H1 (cell line): ENCODE measurements around the gene LENG9. TPM values are rescaled to one million over a fixed set of nuclear protein-coding genes. Genes with fewer than 3 reads are reported as not detected.

ENCODE experiments used
- ASH2L ChIP-seq: fragments of 200-600, 300-600 bp; sonication (generic); IDR thresholded peaks from one replicate; pipeline ENCODE4 v1.7.1; 2017; ENCODE audit warnings: low read length
- CHD1 ChIP-seq: IDR thresholded peaks from 2 replicates; pipeline ENCODE4 v1.6.1; 2012; ENCODE audit warnings: low read depth, low read length, improper control_type of control experiment
- CREB1 ChIP-seq: IDR thresholded peaks from 2 replicates; pipeline ENCODE4 v1.6.1; 2012; ENCODE audit warnings: inconsistent platforms
- E2F6 ChIP-seq: IDR thresholded peaks from 2 replicates; pipeline ENCODE4 v1.6.1; 2012; ENCODE audit warnings: inconsistent platforms
- EZH2 ChIP-seq: fragments of 200-600 bp; sonication (generic); IDR thresholded peaks from 2 replicates; pipeline ENCODE4 v1.7.1; 2012; ENCODE audit warnings: low read depth, mild to moderate bottlenecking, moderate library complexity, low read length, inconsistent platforms; ENCODE audit not compliant: severe bottlenecking
- FOSL1 ChIP-seq: IDR thresholded peaks from 2 replicates; pipeline ENCODE4 v1.6.1; 2011; ENCODE audit warnings: mild to moderate bottlenecking, low read depth, low read length, moderate library complexity; ENCODE audit not compliant: insufficient read depth
- GABPA ChIP-seq: IDR thresholded peaks from 2 replicates; pipeline ENCODE4 v1.6.1; 2011; ENCODE audit warnings: mild to moderate bottlenecking, low read length, moderate library complexity, borderline replicate concordance; ENCODE audit not compliant: insufficient read depth
- HDAC2 ChIP-seq, 2 experiments: fragments of 300-600 bp in 1 of 2; sonication (generic) in 1 of 2; IDR thresholded peaks; 2 replicates each; pipeline ENCODE4 v1.6.1; 2011 to 2012; ENCODE audit warnings: low read depth in 2 of 2, low read length in 2 of 2, mild to moderate bottlenecking in 2 of 2, moderate library complexity in 2 of 2, borderline replicate concordance in 1 of 2, inconsistent platforms in 1 of 2
- POLR2A ChIP-seq, 2 experiments: IDR thresholded peaks; 1 replicate in 1 of 2; 2 replicates in 1 of 2; pipeline ENCODE4 v1.6.1; 2011; ENCODE audit warnings: low read depth in 2 of 2, low read length in 2 of 2, mild to moderate bottlenecking in 2 of 2; ENCODE audit errors: control extremely low read depth in 1 of 2
- RAD21 ChIP-seq, 2 experiments: IDR thresholded peaks in 1 of 2; conservative IDR thresholded peaks in 1 of 2; 2 replicates each; pipeline ENCODE4 v1.6.1; 2011; ENCODE audit warnings: low read depth in 2 of 2, low read length in 2 of 2, improper control_type of control experiment in 1 of 2, inconsistent platforms in 1 of 2, mild to moderate bottlenecking in 1 of 2, moderate library complexity in 1 of 2
- SIX5 ChIP-seq: IDR thresholded peaks from 2 replicates; pipeline ENCODE4 v1.6.1; 2011; ENCODE audit warnings: mild to moderate bottlenecking, low read depth, low read length
- SRF ChIP-seq: IDR thresholded peaks from 2 replicates; pipeline ENCODE4 v1.6.1; 2011; ENCODE audit warnings: mild to moderate bottlenecking, low read depth, low read length, moderate library complexity
- TAF7 ChIP-seq: optimal IDR thresholded peaks from 2 replicates; pipeline ENCODE3; 2011; ENCODE audit warnings: low read depth, mild to moderate bottlenecking, inconsistent platforms, low read length, moderate library complexity, borderline replicate concordance
- YY1 ChIP-seq: IDR thresholded peaks from 2 replicates; pipeline ENCODE4 v1.6.1; 2011; ENCODE audit warnings: low read depth, mild to moderate bottlenecking, low read length
- ZNF274 ChIP-seq: IDR thresholded peaks from 2 replicates; pipeline ENCODE4 v1.7.0; 2012; ENCODE audit warnings: low read length, borderline replicate concordance; ENCODE audit errors: extremely low read depth
- polyA plus RNA-seq, 7 experiments: library from polyadenylated mRNA; depleted of rRNA in 3 of 7; stranded (reverse) in 5 of 7; unstranded in 2 of 7; fragments of >200 nt in 5 of 7; fragments of 200-250 nt in 2 of 7; gene quantifications; 1 replicate in 5 of 7; 2 replicates in 1 of 7; 4 replicates in 1 of 7; pipeline versions ENCODE4 v1.2.1 to v1.2.3, GENCODE V29; 2011 to 2013; ENCODE audit warnings: missing spikeins in 2 of 7, mixed read lengths in 2 of 7
- total RNA-seq: library from RNA; stranded (reverse); fragmentation: NEBNext Ultra II Directional; extraction: Animal tissue kit (Norgen Biotek cat#: 25700); gene quantifications from 2 replicates; pipeline ENCODE4 v1.2.1, GENCODE V29; 2021

LENG9 gene
- total and polyA plus RNA-seq, 2 of the 8 experiments (the other 6 are each of a cell fraction or from before 2014, with no cell fraction given) = 1.6 to 3.9 TPM

- TF ChIP-seq ASH2L = peak; percentile 77
- TF ChIP-seq POLR2A (IDR thresholded peaks at IDR 0.05; ENCODE audit: control extremely low read depth in 1 of 2, low read depth in 2 of 2, low read length in 2 of 2) = peak; percentile 52 to 54
- no peak for TF ChIP-seq SRF
- TF ChIP-seq SIX5 = no peak
- peak; percentile 18 for TF ChIP-seq TAF7
- no peak for TF ChIP-seq HDAC2 (IDR thresholded peaks at IDR 0.05; ENCODE audit: borderline replicate concordance in 1 of 2, low read depth in 2 of 2, low read length in 2 of 2)
- TF ChIP-seq FOSL1 = no peak
- TF ChIP-seq EZH2 = no peak
- TF ChIP-seq GABPA = 0 out of 2 replicates have a peak, but pooled peaks have one; percentile 47
- TF ChIP-seq ZNF274 = no peak
- TF ChIP-seq E2F6 = peak; percentile 77
- no peak for TF ChIP-seq CHD1
- peak; percentile 29; the same call in 1 of the 2 replicates for TF ChIP-seq CREB1
- TF ChIP-seq RAD21 (IDR thresholded peaks at IDR 0.05 in 1 of 2, conservative IDR thresholded peaks at IDR 0.05 in 1 of 2; ENCODE audit: low read depth in 2 of 2, low read length in 2 of 2) = peak; percentile 9 to 28; a peak in 3 of 4 replicates
- peak; percentile 80; the same call in 1 of the 2 replicates for TF ChIP-seq YY1
Measured at GRCh38 chr19:54462655-54463530, 685 bp downstream of the LENG9 start (continued).
